GM21423 (cell line): ENCODE measurements around the gene RNF151.
"Not testable (repeated sequence)": the region's sequence is repeated elsewhere in the genome, so short reads cannot be mapped to it uniquely, and the experiment has no call there.

Source experiments
- ATAC-seq: cut with Tn5 transposase; IDR thresholded peaks from one replicate; pipeline ENCODE4 v1.9.1; 2021; ENCODE audit warnings: mild to moderate bottlenecking, moderate library complexity; ENCODE audit not compliant: unreplicated experiment

The RNF151 gene, protein sequence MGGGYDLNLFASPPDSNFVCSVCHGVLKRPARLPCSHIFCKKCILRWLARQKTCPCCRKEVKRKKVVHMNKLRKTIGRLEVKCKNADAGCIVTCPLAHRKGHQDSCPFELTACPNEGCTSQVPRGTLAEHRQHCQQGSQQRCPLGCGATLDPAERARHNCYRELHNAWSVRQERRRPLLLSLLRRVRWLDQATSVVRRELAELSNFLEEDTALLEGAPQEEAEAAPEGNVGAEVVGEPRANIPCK

DNA sequence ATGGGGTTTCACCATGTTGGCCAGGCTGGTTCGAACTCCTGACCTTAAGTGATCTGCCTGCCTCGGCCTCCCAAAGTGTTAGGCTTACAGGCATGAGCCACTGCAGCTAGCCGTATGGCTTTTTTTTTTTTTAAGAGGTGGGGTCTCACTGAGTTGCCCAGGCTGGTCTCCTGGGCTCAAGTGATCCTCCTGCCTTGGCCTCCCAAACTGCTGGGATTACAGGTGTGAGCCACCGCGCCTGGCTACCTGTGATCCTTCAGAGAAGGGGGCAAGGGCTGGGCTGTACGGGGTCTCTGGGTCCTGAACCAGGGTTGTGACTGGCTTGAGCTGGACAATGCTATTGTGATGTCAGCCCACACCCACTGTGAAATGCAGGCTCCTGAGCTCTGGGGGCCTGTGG is at the start of gene RNF151:
Gene RNF151, plus strand, starts transcription at position 397 of the 400 bp plus-strand sequence. CDS start 26 bp downstream, outside the sequence.
- no peak for ATAC-seq

DNA sequence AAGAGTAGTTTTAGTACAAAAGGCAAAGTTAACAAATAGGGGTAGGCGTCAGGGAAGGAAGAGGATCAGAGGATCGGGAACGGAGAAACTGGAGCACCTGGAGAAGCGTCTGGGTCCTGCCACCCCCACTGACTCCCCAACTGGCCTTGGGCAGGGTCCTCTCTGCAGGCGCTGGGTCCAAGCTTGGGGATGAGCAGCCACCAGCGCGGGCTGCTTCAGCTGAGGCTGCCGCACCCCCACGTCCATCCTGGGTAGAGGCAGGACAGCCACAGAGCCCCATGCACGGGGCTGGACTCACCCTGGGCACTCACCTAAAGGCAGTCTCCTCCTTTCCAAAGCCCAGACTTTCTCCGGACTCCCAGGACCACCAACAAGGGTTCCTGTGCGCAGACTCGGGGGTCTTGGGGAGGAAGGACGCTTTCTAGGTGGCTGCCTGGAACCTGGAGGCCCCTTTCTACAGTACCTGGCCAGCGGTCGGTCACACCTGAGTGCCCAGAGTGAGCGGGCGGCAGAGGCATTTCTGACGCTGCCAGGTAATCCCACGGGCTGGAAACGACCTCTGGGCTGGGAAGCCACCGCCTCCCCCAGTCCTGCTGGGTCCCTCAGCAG is 49.5 kb upstream of the RNF151 start:
- no peak for ATAC-seq

DNA sequence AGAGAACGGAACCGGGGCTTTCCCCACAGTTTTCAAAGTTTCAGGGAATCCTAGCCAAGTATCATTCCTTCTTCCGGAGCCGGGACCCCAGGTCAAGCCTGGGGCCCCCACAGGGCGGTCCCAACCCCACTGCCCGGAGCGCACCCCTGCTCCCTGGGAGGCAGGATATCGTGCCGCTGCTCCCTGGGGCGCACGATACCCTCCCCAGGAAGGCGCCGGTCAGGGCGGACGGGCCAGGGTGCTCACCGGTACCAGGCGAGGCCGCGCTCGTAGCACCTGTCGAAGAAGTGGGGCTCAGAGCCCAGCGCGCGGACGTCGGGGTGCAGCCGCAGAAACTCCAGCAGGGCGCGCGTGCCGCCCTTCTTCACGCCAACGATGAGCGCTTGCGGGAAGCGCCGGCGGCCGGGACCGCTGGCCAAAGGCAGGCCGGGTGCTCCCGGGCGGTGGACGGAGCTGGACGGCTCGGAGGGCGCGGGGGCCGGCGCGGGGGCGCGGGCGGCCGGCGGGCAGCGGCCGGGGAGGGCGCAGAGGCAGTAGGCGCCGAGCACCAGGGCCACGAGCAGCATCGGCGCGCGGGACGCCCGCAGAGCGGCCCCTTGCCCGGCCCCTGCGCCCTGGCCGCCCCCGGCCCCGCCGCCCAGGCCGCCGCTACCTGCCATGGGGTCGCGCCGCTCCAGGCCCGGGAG is 48.8 kb upstream of the RNF151 start:
- no peak for ATAC-seq

DNA sequence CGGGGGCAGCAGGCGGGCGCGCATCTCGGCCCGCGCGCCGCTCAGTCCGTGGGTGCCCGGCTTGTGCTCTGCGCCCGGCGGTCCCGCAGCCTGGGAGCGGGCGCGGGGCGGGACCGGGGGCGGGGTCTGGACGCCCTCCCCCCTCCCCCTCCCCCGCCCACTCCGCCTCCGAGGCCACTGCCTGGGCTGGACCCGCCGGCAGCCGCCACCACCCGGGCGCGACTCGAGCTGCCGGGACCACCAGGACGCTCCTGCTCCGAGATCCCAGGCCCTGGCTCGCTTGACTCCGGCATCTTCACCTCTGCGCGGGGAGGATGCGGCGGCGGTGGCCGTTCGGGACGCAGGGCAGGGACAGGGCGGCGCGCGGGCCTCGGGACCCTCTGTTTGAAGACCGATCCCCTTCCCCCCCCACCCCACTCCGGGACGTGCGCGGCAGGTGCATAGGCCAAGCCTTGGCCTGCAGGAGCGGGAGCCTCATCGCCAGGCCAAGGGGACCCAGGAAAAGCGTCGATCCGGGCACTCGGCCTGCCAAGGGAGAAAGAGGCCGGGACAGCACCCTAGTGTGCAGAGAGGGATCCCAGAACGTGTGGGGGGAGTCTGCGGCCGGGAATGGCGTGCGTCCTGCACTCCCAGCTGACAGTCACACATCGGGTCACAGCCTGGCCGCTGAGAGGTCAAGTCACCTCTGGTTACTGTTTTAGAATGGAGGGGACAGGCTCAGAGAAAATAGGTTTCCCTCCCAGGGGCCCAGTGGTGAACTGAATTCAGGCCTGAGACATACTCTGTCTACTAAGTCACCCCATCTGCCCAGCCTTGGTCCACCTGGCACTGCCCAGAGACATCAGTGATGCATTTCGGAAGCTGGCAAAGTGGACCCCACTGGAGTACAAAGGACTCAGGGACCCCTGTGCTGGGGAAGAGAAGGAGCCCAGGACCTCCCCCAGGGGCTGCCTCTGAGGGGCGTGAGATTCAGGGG is 48.0 kb upstream of the RNF151 start, which contains the start of gene HS3ST6:
Gene HS3ST6, minus strand, starts transcription at position 65 of the 976 bp plus-strand sequence. CDS start 92 bp downstream, outside the sequence.
- no peak for ATAC-seq

DNA sequence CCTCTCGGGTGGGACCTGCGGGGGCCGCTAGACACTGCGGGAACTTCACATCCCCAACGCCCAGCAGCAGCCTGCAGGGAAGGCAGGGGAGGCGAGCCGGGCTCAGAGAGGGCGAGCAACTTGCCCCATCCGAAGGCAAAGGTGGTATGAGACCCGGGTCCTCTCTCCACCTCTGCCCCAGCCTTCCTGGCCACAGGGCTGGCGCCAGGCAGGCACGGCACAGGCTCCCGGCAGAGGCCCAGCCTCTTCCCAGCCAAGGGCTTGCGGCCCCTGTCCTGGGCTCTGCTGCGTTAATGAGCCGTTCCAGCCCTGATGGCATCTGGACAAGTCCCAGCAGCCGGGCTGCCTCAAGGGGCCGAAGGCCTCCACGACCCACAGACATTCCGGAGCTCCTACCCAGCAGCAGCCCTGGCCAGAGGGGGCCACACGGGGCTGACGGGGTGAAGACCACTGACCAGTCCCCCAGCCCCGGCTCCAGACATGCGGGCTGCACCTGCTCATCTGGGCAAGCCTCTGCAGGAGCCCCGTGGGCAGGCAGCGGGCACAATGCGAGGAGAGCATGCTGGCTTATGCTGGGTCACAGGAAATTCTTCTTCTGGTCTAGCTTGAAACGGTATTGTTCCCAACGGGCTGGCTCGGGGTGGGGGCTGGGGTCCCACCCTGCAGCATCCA is 47.2 kb upstream of the RNF151 start:
- no peak for ATAC-seq

DNA sequence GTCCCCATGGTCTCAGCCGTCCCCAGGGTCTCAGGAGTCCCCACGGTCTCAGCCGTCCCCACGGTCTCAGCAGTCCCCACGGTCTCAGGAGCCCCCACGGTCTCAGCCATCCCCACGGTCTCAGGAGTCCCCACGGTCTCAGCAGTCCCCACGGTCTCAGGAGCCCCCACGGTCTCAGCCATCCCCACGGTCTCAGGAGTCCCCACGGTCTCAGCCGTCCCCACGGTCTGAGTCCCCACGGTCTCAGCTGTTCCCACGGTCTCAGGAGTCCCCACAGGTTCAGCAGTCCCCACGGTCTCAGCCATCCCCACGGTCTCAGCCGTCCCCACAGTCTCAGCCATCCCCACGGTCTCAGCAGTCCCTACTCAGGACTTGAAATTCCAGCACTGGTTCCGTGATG is 46.5 kb upstream of the RNF151 start:
- ATAC-seq = not testable (repeated sequence)

DNA sequence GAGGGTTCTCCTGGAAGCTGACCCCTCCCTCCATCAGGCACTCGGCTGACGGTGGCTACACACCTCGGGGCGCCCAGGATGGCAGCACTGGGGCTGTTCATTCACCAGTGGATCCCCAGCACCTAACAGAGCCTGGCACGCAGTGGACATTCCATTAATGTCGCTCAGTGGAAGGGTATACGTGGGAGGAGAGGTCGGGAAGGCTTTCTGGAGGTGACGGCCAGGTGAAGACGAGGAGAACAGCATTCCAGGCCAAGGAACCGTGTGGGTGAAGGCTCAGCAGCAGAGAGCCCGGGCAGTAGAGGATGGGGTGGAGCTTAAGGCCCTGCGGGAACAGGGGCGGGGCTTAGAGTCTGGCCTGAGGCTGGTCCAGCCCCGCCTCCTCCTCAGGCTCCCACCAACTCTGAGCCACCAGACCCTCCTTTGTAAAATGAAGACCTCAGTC is 45.9 kb upstream of the RNF151 start:
- no peak for ATAC-seq

DNA sequence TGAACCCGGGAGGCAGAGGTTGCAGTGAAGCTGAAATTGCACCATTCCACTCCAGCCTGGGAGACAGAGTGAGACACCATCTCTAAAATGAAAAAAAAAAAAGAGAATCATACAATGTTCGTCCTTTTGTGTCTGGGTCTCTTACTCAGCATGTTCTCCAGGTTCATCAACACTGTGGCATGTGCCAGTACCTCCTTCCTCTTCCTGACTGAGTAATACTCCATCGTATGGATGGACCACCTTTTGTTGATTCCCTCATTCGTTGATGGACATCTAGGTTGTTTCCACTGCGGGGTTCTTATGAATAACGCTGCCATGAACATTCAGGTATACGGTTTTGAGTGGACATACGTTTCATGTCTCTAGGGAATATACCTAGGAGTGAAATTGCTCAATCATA is 44.3 kb upstream of the RNF151 start:
- ATAC-seq = no peak

DNA sequence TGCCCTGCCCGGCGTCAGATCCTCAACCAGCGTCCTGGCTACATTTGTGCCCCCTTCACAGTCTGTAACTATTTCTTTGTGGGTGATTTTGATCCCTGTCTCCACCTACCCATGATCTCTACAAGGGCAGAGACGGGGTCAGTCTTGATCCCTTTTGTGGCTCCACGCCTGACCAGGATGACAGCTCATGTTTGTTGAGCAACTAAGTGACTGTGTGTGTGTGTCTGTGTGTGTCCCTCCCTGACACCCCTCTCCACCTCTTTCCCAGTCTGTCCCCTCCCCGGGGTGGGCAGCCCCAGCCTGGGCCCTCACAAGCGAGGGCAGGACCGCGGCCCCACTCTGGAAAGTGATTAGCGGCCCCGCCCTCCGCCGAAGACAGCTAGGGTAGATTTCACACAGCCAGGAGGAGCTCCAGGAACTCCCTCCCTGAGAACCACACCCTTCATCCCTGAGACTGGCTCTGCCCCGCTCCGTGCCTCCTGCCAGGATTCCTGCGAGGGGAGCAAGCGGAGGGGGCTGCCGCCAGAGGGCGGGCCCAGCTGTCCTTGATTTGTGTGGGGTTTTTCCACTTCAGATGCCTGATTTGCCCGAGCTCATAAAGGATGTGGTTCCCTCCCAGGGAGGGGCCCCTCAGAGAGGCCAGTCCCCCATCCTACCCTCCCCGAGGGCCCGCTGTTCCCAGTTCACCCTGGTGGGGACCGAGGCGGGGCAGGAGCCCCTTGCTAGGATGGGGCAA is 43.2 kb upstream of the RNF151 start:
- ATAC-seq = no peak

DNA sequence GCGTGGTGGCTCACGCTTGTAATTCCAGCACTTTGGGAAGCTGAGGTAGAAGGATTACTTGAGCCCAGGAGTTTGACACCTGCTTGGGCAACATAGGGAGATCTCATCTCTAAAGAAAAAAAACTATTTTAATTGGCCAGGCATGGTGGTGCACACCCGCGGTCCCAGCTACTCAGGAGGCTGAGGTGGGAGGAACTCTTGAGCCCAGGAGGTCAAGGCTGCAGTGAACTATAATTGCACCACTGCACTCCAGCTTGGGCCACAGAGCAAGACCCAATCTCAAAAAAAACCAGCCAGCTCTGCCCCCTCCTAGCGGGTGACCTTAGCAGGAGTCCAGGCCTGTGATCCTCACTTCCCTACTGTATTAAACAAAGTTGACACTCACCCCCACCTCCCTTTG is 42.6 kb upstream of the RNF151 start:
- no peak for ATAC-seq

DNA sequence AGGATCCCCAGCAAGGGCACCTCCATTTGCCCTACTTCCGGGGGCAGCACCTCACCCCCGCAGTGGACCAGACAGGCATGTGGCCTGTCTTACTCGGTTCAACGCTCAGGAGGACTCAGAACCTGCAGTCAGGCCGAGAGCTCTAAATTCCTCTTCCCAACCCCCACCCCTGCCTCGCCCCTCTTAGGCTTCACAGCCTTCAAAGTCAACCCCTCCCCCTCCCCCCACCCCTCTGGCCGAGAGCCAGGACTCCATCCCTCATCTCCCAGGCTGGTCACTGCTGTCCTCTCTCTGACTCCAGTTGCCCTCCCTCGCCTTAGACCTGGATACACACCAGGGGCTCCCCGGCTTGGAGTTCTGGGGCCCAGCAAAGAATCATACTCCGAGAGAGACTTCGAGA is 40.4 kb upstream of the RNF151 start:
- ATAC-seq = no peak

DNA sequence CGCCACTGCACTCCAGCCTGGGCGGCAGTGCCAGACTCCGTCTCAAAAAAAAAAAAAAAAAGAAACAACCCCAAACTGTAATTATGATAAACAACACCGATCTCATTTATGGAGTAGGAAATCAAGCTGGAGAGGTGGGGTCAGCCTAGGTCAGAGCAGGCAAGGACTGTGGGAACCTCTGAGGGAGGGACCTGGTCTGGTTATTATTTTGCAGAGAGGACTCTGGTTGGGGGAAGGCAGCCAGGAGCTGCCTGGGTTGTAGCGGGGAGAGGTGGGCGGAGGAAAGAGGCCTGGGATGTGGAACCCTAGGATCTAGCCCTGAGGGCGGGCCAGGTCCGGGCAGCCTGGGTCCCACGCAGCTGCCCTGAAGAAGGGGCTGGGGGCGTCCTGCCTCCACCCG is 37.6 kb upstream of the RNF151 start:
- ATAC-seq = no peak

DNA sequence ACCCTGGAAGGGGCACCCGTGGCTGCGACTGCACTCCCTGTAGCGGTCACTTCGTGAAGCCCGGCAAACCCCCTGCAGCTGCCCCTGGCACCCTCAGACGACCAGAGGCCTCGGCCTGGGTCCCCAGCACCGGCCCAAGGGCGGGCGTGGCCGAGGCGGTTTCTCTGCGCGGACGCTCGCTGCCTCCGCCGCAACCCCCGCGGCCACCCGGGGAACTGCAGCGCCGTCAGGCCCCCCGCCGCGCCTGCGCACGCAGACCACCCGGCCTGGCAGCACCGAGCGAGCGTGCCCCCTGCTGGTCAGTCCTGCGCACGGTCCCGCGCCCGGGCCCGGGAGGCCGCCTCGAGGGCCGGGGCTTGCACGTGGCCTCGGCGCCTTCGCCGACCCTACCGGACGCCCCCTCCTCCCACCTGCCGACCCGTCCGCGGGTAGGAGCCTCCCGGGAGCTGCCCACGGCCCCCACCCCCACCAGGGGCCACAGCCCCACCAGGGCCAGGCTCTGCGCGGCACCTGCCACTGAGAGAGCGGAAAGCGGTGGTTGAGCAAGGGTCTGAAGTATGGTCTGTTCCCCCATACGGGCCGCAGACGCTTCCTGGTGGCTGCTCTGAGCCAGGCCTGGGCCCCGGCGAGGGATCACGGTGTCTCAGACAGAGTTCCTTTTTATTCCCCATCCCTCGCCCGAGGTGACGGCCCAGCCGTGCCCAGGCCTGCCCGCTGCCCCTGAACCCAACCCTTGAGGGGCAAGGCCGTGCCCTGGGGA is 36.9 kb upstream of the RNF151 start:
- peak; percentile 82 for ATAC-seq

DNA sequence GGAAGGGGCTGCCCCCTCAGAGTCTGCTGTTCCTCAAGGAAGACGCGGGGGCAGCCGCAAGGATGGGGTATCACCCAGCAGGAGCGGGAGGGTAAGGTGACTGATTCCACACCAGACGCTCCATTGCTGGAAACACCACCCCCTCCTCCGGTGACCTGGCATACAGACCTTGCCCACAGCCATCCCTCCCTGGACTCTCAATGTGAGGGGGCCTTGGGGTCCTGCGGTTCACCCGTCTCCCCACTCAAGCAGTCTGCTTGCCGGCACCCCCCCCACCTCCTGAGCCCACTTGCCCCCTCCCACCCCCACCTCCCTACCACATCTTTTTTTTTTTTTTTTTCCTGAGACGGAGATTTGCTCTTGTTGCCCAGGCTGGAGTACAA is 36.3 kb upstream of the RNF151 start:
- no peak for ATAC-seq

DNA sequence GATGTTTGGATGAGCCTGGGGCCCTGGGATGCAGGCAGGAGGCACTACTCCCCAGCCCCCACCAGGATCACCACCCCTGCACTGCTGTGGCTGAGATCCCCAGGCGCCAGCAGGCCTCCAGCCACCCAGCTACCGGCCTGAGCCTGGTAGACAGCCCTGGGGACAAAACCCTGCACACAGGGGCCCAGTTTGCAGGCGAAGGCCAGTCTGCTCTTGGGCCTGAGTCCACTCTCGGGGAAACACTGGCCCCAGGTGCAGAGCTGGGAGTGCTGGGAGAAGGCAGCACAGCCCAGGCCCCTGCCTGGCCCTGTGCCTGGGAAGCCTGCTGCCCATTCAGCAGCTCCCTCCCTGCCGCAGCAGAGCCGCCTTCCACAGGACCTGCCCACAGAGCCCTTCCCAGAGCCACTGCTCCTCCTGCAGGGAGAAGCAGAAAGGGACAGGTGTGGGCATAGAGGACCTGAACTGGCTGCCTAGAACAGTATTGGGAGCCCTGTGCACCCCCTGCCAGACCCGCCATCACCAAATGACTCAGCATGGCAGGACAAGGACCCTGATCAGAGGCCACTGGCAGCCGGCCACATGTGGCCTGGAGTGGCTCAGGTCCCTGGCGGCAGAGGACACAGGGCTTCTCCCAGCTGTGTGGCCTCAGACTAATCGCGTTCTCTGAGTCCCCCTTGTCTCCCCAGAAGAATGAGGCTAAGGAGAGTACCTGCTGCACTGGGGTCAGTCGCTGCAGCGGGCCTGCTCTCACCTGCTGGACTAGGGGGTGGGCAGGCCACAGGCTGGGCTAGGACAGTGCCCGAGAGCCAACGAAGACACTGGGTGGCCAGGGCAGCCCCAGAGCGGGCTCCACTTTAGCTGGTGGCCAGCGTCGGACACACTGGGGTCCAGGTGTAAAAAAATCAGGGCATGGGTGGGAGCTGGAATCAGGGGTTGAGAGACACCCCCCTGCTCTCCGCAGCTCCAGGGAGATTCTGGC is 34.3 kb upstream of the RNF151 start:
- no peak for ATAC-seq

DNA sequence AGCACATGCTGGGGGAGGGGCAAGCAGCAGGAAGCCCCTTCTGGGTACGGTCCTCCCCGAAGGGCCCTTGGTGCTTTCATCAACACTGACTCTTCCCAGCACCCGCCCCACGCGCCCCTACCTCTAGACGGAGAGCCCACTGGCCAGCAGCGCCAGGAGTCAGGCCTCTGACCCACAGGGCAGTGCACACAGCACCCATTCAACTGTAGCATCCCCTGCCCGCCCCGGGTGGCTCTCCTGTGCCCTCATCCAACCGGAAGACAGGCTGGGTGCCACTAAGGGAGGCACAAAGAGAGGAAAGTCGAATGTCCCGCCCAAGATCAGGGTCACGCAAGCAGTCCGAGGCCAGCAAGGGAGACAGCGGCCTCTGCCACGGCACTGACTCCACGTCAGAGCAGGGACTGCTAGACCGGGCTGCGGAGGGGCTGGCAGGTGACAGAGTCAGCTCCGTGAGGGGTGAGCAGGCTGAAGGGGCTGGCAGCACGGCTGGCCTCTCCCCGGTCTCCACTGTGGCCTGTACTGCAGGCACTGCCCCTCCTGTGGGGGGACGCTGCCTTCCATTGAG is 33.5 kb upstream of the RNF151 start:
- ATAC-seq = no peak

DNA sequence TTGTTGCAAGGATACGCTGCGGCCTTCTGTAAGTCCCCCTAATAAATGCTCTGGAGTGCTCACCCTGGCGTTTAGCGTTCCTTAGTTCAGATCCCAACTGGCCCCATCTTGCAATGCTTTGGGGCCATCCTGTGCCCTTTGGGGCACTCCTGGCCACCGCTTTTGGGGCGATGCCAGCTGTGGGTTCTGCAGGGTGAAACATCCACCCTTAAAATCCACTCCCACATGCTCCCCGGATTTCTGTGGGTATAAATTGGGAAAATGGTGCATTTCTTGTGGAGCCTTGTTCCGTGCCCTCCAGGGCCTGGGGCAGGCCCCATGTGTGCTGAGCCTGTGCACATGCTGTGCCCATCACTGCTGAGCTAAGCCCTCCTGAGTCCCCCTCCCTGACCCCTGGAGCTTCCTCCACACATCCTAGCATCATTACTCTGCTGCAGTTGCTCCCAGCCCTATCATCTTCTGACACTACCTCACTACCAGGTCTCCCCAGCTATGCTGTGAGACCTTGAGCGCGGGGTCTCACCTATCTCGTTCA is 29.6 kb upstream of the RNF151 start:
- ATAC-seq = no peak
